C4-2B (cell line): ENCODE results near the gene ADAMTS9.

Source experiments
- ZFX ChIP-seq: fragments of 450-650 bp; IDR thresholded peaks from 2 replicates; pipeline ENCODE4 v1.6.1; 2017
- TF ChIP-seq, protein P1 (sequence below): fragments of 450-650 bp; conservative IDR thresholded peaks from 2 replicates; pipeline ENCODE4 v1.5.1; 2017; ENCODE audit warnings: mild to moderate bottlenecking

DNA sequence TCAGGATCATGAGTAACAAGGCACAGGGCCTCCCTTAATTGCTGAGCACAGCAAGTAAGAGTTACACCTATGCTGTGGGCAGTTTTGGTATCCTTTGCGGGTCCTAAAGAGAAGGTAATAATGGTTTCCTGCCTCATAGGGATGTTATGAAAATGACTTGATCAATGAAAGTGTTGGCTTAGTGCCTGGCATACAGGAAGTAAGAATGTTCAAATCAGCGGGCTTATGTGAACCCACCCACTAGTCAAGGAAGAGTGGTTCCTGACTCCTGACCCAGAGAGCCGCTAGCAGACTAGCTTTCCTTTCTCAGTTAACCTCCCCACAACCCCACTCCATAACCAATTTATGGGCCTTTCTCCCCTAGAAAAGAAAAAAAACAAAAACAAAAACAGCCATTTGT lies 5.2 kb upstream of the ADAMTS9 start:
- TF ChIP-seq, protein P1, sequence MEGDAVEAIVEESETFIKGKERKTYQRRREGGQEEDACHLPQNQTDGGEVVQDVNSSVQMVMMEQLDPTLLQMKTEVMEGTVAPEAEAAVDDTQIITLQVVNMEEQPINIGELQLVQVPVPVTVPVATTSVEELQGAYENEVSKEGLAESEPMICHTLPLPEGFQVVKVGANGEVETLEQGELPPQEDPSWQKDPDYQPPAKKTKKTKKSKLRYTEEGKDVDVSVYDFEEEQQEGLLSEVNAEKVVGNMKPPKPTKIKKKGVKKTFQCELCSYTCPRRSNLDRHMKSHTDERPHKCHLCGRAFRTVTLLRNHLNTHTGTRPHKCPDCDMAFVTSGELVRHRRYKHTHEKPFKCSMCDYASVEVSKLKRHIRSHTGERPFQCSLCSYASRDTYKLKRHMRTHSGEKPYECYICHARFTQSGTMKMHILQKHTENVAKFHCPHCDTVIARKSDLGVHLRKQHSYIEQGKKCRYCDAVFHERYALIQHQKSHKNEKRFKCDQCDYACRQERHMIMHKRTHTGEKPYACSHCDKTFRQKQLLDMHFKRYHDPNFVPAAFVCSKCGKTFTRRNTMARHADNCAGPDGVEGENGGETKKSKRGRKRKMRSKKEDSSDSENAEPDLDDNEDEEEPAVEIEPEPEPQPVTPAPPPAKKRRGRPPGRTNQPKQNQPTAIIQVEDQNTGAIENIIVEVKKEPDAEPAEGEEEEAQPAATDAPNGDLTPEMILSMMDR, result no peak
- TF ChIP-seq ZFX, result no peak
